Activated T-helper 17 cell treated with anti-CD3 and anti-CD28 coated beads, Interleukin-2, amount 50 U/mL, for 72 hours (primary cell): ENCODE data around the gene MYO18B. TPM values are rescaled to one million over a fixed set of nuclear protein-coding genes. Genes with fewer than 3 reads are reported as not detected.

Source experiments
- ATAC-seq: fragments of 150-1000 bp; cut with Tn5 transposase; replicated peaks from 2 replicates; pipeline ENCODE4 v1.10.0; 2021; ENCODE audit warnings: mild to moderate bottlenecking, moderate library complexity
- H3K27ac Mint-ChIP-seq: one replicate; pipeline ENCODE4 v1.8.0; 2022; ENCODE audit warnings: mixed read lengths
- H3K27me3 Mint-ChIP-seq: one replicate; pipeline ENCODE4 v1.8.0; 2022; ENCODE audit warnings: mixed read lengths
- H3K36me3 Mint-ChIP-seq: one replicate; pipeline ENCODE4 v1.8.0; 2022; ENCODE audit warnings: low read depth, mild to moderate bottlenecking, mixed read lengths
- H3K4me1 Mint-ChIP-seq: one replicate; pipeline ENCODE4 v1.8.0; 2022; ENCODE audit warnings: mixed read lengths
- H3K4me3 Mint-ChIP-seq: one replicate; pipeline ENCODE4 v1.8.0; 2022; ENCODE audit warnings: mild to moderate bottlenecking, mixed read lengths
- H3K9me3 Mint-ChIP-seq: one replicate; pipeline ENCODE4 v1.8.0; 2022; ENCODE audit warnings: mixed read lengths
- total RNA-seq, 2 donors: library from RNA; stranded (reverse); gene quantifications; one replicate each; pipeline ENCODE4 v1.2.3, GENCODE V29; 2022

MYO18B gene
- total RNA-seq, 2 donors from 2014 or later, result 2.3 to 4.3 TPM

DNA sequence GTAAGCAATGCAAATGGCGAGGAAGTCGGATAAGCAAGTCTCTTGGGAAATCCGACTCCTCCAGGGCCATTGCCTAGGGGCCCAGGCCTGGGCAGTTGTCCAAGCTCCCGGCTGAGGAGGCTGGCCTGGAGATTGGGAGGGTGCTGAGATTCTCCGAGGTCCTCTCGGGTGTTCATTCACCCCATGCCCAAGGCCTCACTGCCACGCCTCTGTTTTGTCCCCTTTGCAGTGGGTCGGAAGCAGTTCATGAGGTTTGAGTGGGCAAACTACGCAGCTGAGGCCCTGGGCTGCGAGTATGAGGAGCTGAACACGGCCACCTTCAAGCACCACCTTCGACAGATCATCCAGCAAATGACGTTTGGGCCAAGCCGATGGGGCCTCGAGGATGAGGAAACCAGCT lies 81.3 kb downstream of the MYO18B start:
- Mint-ChIP-seq H3K9me3 (peaks cover 10% of the 10 kb centered on the region), H3K4me3 (no peak overlapping the region), H3K27ac (no peak overlapping the region), H3K36me3 (no peaks in the 10 kb centered on the region), H3K27me3 (peaks cover 31% of the 10 kb centered on the region), H3K4me1 (peaks cover 3% of the 10 kb centered on the region)
- no peak for ATAC-seq

DNA sequence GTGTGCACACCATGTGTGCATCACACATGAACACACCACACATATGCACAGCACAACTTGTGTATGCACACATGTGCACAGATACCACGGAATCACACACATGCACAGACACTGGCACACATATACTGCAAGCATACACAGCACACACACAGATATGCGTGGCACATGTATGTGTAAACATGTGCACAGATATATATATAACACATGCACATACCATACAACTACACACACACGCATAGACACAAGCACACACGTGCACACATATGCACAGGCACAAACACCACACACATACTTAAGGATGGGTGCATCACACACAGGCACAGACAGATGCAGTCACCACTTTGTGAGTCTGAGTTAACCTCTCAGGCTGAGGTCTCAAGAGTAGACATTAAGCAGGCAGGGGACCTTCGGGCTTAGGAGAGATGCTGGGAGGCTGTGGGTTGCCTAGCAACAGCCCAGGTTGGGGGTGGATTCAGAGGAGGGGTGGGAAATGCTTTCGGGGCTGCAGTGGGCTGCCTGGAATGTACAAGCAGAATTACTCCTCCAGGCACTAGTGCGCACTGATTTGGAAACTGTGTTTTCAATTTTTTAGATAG lies 82.9 kb downstream of the MYO18B start:
- no peaks in the 10 kb centered on the region for H3K36me3 Mint-ChIP-seq
- H3K27me3 Mint-ChIP-seq, result peaks cover 29% of the 10 kb centered on the region
- H3K4me1 Mint-ChIP-seq, result peaks cover 2% of the 10 kb centered on the region
- no peak overlapping the region for H3K27ac Mint-ChIP-seq
- no peak overlapping the region for H3K4me3 Mint-ChIP-seq
- H3K9me3 Mint-ChIP-seq, result peaks cover 8% of the 10 kb centered on the region
- no peak for ATAC-seq

DNA sequence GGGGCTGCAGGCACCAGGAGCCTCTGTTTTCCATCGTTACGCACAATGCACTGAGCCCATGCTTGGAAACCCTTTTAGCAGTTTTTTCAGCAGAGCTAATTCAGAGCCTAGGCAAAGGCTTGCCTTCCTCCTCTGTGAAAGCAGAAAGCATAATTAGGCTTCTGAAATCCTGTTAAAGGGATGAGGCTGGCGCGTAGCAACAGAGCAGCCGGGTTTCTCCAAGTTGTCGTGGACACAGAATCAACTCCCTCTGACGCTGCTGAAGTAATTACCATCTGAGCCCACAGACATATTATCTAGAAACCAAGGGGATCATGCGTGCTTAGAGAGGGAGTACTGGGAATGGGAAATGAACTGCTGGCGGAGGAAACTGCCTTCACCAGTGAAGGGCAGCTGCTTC lies 85.4 kb downstream of the MYO18B start:
- H3K27ac Mint-ChIP-seq, result no peak overlapping the region

DNA sequence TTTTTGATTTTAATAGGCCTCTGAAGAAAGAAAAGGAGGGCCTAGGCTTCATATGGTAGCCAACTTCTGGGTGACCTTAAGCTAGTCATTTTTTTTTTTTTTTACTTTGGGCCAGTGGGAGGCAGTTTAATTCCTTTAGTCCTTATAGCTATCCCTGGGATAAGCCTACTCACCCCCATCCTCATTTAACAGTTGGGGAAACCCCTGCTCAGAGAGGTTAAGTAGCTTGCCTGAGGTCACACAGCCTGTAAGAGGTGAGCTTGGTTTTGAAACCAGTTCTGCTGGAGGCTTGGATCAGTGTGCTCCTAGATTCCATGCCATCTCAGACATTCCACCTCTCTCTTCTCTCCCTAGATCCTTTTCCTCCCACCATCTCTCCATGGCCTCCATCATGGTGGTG lies 86.4 kb downstream of the MYO18B start:
- Mint-ChIP-seq H3K9me3 (no peaks in the 10 kb centered on the region), H3K36me3 (no peaks in the 10 kb centered on the region)

More for the DNA sequence above, 85.4 kb downstream of the MYO18B start:
- no peak overlapping the region for H3K4me3 Mint-ChIP-seq
- no peak for ATAC-seq
- H3K36me3 Mint-ChIP-seq, result no peaks in the 10 kb centered on the region
- peaks cover 1% of the 10 kb centered on the region for H3K9me3 Mint-ChIP-seq
- no peaks in the 10 kb centered on the region for H3K4me1 Mint-ChIP-seq
- peaks cover 19% of the 10 kb centered on the region for H3K27me3 Mint-ChIP-seq

DNA sequence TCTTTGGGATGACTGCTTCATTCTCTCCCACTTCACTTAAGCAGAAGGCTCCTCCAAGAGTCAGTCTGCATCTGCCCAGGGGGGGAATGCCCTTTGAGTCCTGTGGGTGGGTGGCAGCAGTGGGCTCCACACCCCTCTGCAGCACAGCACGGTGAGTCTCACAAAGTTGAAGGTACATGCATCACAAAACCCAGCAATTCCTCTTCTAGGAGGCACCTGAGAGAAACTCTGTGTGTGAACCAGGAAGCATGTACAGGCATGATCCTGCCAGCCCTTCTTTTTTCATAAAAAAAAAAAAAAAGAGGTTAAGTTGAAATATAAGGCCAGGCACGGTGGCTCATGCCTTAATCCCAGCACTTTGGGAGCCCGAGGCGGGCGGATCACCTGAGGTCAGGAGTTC lies 87.2 kb downstream of the MYO18B start:
- Mint-ChIP-seq H3K27me3 (peaks cover 6% of the 10 kb centered on the region), H3K4me3 (no peak overlapping the region), H3K27ac (no peak overlapping the region), H3K9me3 (no peaks in the 10 kb centered on the region), H3K36me3 (no peaks in the 10 kb centered on the region), H3K4me1 (no peaks in the 10 kb centered on the region)
- no peak for ATAC-seq

More for the DNA sequence above, 86.4 kb downstream of the MYO18B start:
- H3K4me1 Mint-ChIP-seq, result no peaks in the 10 kb centered on the region
- H3K27me3 Mint-ChIP-seq, result peaks cover 13% of the 10 kb centered on the region
- no peak overlapping the region for H3K4me3 Mint-ChIP-seq
- no peak for ATAC-seq
- H3K27ac Mint-ChIP-seq, result no peak overlapping the region

DNA sequence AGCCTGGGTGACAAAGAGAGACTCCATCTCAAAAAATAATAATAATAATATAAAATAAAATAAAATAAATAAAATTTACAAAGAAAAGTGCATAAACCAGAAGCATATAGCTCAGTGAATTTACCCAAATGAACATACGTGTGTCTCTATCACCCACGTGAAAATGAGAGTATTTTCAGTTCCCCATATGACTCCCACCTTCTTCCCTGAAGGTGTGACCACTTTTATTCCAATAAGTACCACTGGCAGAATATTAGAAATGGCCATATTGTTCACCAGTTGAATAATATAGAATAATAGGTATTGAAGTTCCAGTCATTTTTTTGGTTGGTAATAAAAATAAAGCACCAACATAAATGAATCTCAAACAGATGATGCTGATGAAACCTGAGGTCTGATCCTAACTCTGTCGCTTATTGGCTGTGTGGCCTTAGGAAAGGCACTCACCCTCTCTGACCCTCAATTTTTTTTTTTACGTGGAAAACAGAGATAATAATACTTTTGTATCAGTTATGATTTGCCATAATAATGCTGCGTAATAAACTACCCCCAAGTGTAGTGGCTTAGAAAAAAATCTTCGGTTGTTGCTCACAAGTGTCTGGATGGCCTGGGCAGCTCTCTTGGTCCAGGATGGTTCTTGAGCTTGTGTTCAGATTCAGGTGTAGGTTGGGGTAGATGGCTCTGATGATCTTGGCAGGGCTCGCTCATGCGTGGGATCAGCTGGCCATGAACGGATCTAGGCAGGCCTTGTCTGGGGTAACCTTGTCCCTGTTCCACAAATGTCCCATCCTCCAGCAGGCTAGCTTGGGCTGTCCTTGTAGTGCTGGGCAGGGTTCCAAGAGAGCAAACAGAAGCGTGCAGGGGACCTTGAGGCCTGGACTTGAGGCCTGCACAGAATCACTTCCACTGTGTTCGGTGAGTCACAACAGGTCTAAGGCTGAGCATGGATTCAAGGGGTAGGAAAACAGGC lies 88.1 kb downstream of the MYO18B start:
- Mint-ChIP-seq H3K27me3 (no peaks in the 10 kb centered on the region), H3K36me3 (no peaks in the 10 kb centered on the region), H3K9me3 (no peaks in the 10 kb centered on the region), H3K27ac (no peak overlapping the region), H3K4me1 (no peaks in the 10 kb centered on the region), H3K4me3 (no peak overlapping the region)
- no peak for ATAC-seq

DNA sequence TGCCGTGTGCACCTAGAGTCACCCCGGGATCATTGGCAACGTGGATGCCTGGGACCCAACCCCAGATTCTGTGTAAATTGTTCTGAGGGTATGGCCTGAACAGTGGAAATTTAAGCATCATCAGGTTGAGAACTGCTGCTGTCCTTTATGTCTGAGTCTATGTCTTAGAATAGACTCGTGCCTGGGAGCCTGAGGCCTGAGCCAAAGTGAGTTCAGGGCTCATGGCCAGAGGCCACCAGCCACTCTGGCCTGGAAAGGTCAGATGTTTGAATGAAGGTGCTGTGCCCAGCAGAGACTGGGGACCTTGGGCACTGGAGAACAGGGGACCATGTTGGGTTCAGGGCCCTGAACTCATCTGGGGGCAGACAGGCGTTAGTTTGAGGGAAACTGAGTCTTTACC lies 91.1 kb downstream of the MYO18B start:
- Mint-ChIP-seq H3K27me3 (no peaks in the 10 kb centered on the region), H3K4me3 (no peak overlapping the region), H3K4me1 (no peaks in the 10 kb centered on the region), H3K36me3 (no peaks in the 10 kb centered on the region), H3K27ac (no peak overlapping the region), H3K9me3 (no peaks in the 10 kb centered on the region)
- ATAC-seq, result no peak

DNA sequence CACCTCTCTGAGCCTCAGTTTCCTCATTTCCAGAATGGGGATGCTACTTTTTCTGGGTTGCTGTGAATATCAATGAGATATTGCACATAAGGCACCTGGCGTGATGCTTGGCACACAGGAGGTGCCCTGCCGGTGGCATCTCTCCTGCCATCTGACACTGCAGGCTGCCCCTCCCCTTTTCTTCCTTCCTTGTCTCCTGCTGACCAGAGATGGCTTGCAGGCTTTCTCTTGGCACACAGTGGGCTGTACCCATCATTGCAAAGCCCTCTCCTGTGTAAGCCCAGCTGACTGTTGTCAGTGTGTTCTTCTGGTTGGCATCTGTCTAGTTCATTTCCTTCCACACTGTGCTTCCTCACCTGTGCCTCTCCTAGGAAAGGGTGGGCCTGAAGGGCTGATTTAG lies 91.7 kb downstream of the MYO18B start:
- Mint-ChIP-seq H3K36me3 (no peaks in the 10 kb centered on the region), H3K27ac (no peak overlapping the region), H3K27me3 (no peaks in the 10 kb centered on the region), H3K9me3 (no peaks in the 10 kb centered on the region), H3K4me3 (no peak overlapping the region), H3K4me1 (no peaks in the 10 kb centered on the region)
- no peak for ATAC-seq

DNA sequence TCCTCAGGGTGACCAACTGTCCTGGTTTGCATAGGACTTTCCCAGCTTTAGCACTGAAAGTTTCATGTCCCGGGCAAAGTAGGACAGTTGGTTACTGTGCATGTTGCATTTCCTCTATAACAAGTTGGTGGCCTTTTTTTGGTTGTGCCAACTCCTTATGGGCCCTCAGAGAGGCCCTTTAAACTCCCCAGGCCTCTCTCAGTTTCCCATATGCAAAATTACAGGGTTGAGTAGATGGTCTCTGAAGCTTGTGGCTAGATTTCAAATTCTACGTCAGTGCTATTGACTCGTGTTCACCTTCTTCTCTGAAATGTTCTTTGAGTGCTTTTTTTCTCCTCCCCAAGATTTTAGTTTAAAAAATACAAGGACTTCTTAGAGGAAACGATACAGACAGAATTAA lies 92.5 kb downstream of the MYO18B start:
- no peaks in the 10 kb centered on the region for H3K36me3 Mint-ChIP-seq
- H3K27ac Mint-ChIP-seq, result no peak overlapping the region
- H3K4me1 Mint-ChIP-seq, result no peaks in the 10 kb centered on the region
- no peak for ATAC-seq
- H3K4me3 Mint-ChIP-seq, result no peak overlapping the region
- H3K27me3 Mint-ChIP-seq, result no peaks in the 10 kb centered on the region
- no peaks in the 10 kb centered on the region for H3K9me3 Mint-ChIP-seq

DNA sequence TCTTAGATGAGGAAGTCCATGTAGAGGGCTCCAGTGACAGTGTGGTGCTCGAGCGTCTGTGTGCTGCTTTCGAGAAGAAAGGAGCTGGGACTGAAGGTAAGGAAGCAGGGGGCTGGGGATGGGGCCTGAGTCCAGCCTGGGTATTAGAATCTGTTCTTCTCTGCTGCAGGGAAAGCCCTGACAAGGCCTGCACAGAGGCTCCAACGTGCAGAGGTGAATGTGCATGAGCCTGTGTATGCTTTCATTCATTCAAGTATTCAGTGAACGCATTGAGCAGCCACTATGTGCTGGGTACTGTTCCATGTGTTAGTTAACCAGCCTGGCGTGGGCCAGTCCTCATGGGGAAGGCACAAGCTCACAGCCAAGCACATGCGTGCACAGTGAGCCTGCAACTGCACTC lies 93.4 kb downstream of the MYO18B start:
- Mint-ChIP-seq H3K4me1 (no peaks in the 10 kb centered on the region), H3K27me3 (no peaks in the 10 kb centered on the region), H3K9me3 (no peaks in the 10 kb centered on the region), H3K36me3 (no peaks in the 10 kb centered on the region), H3K4me3 (no peak overlapping the region), H3K27ac (no peak overlapping the region)
- ATAC-seq, result no peak

DNA sequence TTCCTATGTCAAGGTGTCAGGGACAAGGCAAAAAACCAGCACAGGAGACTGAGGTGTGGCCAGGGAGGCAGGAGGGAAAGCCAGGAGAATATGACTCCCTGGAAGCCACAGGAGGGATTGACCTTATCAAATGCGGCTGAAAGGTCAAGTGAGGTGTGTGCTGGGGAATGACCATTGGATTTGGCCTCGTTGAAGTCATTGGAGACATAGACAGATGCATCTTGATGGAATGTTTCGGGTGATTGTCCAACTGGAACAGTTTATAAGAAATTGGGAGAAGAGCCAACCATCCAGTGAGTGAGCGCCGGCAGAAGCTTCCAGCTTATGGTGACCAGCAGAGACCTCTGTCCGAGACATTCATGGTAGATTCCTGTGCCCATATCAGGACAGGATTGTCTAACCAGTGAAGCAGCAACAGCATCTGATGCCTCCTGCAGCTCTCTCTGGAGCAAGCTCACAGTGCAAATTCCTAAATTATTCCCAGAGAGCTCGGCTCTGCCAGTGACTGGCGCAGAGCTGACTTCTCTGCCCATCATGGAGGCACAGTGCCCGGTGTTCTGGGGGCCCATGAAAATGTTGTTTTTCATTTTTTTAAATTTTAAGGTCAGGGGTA lies 95.4 kb downstream of the MYO18B start:
- ATAC-seq, result no peak
- Mint-ChIP-seq H3K4me1 (no peaks in the 10 kb centered on the region), H3K27me3 (no peaks in the 10 kb centered on the region), H3K4me3 (no peak overlapping the region), H3K36me3 (no peaks in the 10 kb centered on the region), H3K27ac (no peak overlapping the region), H3K9me3 (no peaks in the 10 kb centered on the region)

DNA sequence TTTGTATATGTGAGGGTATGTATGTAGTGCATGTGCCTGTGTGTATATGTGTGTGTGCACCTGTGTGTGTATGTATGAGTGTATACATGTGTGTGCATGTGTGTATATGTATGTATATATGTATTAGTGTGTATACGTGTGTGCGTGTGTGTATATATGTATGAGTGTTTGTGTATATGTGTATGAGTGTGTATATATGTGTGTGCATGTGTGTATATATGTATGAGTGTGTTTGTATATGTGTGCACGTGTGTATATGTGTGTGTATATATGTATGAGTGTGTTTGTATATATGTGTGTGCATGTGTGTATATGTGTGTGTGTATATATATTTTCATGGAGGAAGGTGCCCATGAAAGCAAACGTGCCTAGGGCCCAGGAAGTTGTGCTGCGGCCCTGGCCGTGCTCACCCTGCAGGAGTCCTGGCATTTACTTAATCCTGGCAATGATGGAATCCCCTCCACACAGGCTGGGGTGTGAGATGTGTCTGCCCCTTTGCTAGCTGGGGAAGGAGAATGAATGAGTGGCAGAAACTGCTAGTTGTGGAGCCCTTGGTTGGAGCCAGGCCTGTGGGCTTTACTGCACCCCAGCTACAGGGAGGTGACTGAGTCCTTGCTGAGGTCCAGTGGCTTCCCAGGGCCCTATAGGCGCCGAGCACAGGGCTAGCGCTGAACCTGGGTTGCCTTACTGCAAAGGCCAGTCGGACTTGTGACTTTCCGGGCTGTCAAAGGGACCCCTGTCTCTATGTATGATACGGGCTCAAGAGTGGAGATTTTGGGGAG lies 97.2 kb downstream of the MYO18B start:
- Mint-ChIP-seq H3K4me1 (no peaks in the 10 kb centered on the region), H3K4me3 (no peak overlapping the region), H3K36me3 (no peaks in the 10 kb centered on the region), H3K9me3 (no peaks in the 10 kb centered on the region), H3K27ac (no peak overlapping the region), H3K27me3 (no peaks in the 10 kb centered on the region)
- no peak for ATAC-seq

DNA sequence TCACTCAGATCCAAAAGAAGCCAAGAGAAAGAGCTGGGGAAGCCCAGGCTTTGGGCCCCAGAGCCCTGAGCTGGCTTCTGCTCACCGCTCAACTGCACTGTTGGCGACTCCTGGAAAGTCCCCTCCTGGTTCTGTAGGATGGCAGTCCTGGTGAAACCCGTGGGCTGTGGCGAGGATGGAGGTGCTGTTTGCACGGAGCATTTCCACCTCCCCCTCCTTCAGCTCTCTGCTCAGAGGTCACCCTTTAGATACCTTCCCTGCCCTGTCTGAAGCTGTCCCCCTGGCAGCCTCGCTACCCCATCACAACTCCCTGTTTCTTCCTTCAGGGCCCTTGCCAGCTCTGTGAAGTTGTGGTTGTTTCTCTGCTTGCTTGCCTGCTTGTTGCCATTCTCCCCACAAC lies 97.8 kb downstream of the MYO18B start:
- no peaks in the 10 kb centered on the region for H3K36me3 Mint-ChIP-seq
- H3K27ac Mint-ChIP-seq, result no peak overlapping the region
- ATAC-seq, result no peak
- no peaks in the 10 kb centered on the region for H3K4me1 Mint-ChIP-seq
- H3K27me3 Mint-ChIP-seq, result no peaks in the 10 kb centered on the region
- no peaks in the 10 kb centered on the region for H3K9me3 Mint-ChIP-seq
- no peak overlapping the region for H3K4me3 Mint-ChIP-seq

DNA sequence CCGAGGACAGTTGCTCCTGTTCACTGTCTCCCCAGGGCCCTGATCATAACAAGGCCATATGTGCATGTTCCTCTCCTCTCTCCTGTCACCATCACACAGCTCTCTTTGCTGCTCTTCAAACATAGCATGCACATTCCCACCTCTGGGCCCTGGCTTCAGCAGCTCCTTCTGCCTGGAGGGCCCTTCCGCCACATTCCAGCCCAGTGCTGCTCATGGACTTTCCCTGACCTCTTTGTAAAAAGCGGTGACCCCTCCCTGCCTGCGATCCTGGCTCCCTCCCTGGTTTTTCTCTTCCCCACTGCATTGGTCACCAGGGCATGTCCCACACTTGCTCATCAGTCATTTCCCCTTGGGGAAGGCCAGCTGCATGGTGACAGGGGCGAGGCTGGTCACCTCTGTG lies 98.2 kb downstream of the MYO18B start:
- H3K4me3 Mint-ChIP-seq, result no peak overlapping the region
- no peaks in the 10 kb centered on the region for H3K4me1 Mint-ChIP-seq
- no peaks in the 10 kb centered on the region for H3K9me3 Mint-ChIP-seq
- no peak overlapping the region for H3K27ac Mint-ChIP-seq
- H3K36me3 Mint-ChIP-seq, result no peaks in the 10 kb centered on the region
- H3K27me3 Mint-ChIP-seq, result no peaks in the 10 kb centered on the region
- no peak for ATAC-seq
